ENCODE measurements around the gene PZP.

The PZP gene

DNA sequence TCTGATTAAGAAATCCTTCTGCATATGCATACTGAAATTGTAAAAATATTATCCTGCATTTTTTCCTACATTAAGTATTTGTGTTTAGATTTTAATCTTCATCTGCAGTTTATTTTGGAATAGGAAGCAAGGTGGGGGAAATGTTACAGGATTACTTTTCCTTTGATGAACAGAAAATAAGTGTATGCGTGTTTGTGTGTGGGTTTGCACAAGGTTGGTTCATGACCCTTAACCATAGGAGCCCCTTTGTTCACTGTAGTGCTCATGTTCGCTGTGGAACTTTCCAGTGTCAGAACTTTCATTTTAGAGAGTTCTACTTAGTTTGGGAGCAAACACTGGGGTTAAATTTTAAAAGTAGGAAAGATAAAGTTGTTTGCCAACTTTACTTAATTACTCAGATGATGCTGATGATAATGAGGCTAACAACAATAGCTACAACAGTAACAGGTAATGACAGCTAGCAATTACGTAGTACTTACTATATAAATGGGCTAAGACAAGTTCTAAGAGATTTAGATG, 86.0 kb downstream of the PZP start:
- DNase-seq, result no peak

DNA sequence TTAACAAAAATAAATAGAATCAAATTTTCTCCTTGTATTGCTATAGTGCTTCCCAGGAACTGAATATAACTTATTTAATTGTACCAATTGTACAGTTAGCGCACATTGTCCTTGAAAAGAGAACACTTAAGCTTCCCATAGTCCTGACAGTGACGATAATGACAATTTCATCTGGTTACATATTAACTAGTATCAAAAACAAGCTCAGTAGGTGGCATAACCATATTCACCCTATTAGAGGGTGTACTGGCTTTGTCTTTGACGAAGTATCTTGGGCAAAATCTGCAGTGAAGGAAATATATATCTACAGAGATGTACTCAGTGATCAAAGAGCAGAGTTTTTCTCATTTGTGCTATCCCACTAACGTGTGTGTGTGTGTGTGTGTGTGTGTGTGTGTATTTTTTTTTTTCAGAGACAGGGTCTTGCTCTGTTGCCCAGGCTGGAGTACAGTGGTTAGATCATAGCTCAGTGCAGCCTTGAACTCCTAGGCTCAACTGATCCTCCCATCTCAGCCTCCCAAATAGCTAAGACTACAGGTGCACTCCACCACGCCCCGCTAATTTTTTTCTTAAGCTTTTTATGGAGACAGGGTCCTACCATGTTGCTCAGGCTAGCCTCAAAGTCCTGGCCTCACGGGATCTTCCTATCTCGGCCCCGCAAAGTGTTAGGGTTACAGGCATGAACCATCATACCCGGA, 87.6 kb downstream of the PZP start:
- no peak for DNase-seq

DNA sequence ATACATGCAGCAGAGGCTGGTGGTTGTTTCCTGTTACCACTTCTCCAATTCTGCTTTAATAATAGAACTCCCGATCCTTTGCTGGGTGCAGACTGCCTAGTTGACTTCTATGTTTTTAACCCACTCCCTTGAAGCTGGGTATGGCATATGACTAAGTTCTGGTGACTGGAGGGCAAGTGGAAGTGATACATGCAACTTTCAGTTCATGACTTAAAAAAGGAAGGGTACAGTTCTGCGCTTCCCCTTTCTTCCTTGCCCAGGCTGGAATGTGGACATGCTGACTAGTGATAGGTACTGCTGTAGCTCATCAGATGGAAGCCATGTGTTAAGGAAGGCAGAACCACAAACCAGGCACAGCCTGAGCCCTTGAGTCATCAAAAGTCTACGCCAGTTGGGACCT, 90.0 kb downstream of the PZP start:
- no peak for DNase-seq

DNA sequence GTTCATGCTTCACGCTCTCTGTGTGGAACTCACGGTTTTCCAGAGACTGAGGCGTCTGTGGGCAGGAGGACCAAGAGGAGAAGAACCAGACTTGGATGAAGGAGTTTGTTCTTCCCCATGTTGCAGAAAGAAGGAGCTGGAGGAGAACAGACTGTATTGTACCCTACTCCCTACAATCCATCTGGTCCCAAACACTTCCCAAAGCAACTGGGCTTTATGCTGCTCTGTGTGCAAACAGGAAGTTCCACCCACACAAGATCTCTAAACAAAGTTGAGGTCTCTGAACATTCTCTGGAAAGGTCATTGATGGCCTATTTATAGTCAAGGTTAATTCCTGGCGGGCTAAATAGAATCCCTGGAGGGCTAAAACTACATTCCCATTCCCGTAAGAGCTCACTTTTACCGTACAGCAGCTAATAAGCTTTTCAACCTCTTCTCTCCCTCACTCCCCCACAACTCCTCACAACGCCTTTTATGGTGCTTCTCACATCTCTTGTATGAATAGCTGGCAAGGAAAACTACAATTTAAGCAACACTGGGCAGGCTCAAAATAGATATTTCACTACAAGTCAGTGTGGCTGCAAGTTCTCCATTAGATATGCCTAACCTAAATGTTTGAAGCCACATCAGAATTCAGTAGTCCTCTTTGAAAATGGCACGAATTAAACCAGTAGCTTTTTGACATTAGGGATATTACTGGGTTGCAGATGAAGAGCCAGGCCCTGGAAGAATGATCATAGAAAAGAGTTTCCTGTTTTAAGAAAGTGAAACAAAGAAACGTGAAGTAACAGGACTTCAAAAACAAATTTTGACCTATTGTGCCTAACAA, 92.2 kb downstream of the PZP start, which contains the start of gene A2M:
Gene A2M (minus strand): TSS at position 189 of the 829 bp plus-strand sequence. CDS start 70 bp downstream, at position 119.
- DNase-seq, result no peak

DNA sequence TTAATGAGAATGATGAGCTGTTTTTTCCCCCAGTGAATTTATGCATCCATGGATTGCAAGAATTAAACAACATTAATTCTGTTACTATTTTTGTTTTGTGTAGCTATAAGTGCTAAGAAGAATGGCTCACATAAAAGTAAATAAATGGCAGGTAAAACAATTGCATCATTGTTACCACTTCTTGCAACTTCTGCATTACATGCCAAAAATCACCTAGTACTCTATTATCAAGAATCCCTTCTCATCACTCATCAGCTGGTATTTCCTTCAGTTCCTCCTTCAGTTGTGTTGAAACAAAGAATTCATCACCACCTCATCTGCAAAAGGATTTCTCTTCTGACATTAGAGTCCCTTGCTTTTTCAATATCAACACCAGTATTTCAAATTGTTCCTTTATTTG, 93.2 kb downstream of the PZP start:
- DNase-seq, result no peak

DNA sequence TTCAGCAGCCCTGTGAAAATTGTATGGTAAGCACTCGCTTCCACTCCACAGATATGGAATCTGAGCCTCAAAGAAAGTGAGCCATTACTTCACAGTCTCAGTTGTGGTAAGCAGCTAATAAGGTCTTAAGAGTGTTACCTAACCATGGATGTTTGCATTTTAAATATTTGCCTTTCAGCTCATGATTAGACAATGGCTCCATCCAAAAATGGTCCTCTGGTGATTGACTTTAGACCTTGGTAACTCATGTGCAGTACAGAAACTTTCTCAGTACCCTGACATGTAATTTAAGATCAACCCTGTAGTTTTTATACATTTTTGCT, 94.2 kb downstream of the PZP start:
- no peak for DNase-seq

DNA sequence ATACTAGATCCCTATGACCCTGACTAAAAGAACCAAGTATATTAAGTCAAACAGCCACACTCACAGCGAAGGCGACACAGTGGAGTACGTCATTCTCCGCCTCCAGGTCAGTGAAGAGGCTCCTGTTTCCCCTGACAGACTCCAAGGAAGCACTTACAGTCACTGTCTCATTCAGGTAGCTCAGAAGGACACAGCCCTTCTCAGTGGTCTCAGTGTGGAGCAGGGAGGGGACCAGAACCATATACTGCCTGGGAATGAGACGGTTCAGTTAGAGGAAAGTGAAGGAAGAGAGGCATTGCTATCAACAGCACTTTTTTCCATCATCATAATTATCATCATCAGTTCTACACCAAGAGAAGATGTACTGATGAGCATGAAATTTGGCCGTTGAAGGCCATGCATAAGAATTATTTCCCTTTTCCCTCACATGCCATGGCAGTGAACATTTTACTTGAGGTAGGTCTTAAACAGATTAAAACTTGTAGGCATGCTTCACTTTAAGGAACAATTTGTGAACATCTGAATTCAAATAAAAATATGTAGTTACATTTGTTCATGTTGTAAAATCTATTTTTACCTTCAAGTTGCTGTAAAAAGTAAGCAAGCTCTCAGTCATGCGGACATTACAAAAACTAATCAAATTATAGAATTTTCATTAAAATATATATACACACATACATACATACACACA, 94.8 kb downstream of the PZP start:
- no peak for DNase-seq

DNA sequence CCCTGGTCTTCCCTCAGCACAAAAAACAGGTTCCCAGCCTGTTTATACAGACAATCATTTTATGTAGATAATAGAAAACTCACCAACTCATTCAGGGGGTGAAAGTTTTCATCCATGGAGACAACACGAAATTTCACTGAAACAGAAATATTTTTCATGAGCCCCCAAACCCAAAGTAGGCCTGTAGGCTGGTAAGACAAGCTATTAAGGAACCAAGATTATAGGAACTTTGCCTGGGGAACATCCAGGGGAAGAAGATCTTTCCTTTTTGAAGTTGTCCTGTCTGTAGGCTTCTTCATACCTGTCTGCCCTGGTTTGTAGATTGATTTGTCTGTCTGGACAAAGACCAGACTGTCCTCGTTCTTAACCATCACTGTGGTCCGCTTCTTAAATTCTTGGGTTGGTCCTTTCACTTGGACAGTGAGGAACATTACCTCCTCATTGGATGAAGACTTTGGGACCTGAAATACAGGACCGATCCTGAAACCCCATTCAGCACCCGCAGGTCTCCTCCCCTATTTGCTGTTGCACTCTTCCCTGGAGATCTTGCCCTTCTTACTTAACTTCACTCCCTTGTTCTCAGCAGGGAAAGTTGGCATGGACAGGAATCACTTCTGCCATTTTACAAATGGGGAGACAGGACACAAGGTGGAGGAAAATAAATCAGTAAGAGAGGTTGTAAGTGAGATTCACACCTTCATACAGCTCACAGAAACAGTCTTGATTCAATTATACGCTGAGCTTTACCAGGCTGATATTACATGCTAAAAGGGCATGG, 95.9 kb downstream of the PZP start:
- no peak for DNase-seq

DNA sequence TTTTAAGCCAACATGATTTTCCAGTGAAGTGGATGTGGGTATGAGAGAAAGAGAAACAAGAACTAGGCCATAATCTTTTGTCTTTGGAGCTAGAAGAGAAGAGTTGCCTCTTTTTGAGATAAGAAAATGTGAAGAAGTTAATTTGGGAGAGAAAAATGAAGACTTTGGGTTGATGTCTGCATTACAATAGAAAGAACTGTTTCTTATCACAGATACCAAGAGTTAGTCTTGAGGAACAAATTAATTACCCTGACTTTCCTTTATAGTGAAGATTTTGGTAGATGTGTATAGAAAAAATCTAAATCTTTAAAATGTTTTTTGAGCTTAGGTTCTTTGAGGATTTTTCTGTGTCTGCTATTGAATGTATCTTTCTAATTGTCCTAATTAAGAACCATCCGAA, 96.7 kb downstream of the PZP start:
- DNase-seq, result no peak

DNA sequence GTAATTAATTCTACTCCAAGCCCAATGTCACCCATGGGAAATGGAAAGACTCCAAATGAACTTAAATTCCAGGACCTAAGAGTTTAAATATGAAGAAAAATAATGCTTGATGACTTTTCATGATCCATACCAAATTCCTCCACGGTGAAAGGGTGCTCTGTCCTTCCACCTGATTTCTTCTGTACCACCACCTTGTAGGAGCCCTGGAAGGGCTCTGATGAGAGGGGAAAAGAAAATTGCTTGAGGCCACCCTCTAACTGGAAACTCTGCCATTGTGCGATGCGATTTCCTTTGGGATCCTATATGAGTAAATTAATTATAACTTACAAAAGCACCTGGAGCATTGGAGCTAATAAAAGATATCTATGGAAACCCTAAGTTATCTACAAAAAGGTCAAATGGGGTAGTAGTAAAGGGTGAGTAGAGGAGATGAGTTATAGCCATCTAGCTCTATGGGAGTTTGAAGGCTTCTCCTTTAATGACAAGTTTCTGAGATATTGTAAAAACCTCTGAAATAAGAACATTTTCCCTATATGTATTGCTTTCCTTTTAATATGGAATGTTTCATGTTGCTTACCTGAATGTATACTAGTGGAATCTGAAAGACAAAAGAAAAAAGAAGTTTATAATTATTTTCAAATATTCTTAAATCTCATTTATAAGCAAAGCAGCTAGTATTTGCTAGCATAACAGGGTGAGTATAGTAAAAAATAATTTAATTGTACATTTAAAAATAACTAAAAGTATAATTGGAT, 98.3 kb downstream of the PZP start:
- no peak for DNase-seq

DNA sequence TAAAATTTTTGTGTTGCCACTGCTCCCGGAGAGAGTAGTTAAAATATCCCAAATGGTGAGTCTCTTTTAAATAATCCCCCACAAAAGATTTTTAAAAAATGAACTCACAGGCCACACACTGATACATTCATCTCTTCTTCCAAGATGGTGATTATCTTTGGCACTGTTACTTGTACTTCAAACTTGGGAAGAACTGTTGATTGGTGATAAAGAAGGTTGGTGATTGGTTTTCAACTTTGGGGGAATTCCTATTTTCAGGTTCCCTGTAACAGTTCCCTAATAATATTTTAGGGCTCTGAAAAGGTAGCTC, 99.0 kb downstream of the PZP start:
- no peak for DNase-seq

DNA sequence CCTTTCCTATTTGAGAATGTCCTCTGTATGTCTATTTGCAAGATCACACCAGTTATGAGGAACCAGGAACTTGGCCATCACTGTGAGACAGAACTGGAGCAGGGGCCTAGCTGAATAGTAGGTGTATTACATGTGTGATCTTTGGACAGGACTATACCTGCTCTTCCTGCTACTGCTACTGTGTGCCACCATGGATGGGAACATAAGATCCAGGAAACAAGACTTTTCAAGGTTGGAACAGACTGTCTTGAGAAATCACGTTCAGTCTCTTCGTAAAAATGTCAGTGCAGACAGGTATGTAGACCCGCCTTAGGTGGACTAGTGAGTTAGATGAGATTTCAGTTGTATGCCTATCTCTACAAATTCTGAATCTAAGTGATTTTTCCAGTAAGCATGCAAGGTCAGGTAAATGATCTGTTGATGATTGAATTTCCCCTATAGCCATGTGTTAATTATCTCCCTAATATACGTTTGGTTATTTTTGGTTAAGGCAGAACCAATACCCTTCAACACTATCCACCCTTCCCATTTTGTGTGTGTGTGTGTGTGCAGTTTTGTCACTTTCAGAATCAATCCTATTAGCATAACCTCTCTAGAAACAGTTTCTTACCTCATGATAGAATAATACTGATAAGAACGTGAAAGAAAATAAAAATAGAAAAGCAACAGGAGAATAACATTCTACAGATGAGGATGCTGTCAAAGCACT, 99.5 kb downstream of the PZP start:
- DNase-seq, result no peak

DNA sequence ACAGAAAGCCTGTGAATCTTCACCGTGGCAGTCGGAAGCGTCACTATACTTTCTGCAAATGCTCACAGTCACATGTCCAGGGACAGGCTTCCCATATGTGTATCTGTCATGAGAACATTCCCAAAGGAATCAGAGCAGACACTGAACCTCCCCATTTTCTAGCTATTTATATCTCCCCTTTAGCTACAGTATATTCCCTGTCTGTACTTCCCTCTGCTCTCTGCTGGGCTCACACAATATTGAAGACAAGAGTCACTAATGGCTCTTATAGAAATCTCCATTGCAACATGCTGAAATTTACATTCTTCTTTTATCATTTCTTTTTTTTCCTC, 100.7 kb downstream of the PZP start:
- DNase-seq, result no peak

DNA sequence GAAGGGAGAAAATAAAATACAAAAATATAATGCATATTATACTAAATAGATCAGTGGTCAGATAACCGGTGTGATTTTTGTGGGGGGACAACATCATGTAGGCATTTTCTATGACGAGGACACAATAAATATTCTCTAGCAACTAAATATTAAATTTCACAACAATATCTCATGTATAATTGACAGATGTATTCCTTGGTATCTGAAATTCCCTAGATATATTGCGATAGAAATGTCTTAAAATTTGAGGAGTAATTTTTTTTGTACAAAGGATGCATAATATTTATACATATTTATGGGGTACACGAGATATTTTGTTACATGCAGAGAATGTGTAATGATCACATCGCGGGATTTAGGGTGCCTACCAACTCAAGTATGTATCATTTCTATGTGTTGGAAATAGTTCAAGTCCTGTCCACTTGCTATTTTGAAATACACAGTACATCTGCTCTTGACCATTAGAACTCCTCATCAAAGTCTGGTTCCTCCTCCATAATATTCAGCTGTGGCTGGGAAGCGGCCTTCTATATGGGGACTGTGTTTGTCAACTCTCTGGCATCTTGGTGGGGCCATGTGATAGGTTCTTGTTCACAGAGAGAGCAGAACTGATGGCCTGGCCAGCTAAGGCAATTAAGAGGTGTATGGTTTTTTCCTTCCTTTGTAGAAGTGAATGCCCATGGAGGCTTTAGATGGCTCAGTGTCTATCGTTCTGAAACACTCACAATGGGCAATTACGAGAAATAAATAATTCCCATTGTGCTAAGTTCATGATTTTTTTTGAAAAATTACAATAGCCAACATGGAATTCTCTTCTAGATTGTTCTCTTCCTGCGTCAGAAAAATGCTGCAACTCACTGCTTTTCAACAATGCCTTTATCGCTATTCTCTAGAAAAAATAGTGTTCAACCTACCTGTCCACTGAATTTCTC, 101.3 kb downstream of the PZP start:
- no peak for DNase-seq

DNA sequence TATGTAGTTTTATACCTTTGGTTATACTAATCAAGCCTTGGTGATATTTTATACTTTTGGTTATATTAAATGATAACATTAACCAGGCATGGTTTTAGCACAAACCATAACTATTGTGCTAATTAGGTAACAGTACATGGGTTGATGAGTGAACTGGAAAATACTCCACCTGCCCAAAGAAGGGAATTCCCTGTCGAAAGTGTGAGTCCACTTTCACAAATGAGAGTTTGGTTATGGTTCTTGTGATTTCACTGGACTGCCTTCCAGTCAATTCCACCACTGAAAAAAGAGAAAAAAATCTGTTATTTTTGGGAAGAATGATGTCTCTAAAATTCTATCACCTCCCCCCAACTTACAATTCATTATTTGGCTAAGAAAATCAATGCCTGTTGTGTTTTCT, 102.1 kb downstream of the PZP start:
- no peak for DNase-seq

DNA sequence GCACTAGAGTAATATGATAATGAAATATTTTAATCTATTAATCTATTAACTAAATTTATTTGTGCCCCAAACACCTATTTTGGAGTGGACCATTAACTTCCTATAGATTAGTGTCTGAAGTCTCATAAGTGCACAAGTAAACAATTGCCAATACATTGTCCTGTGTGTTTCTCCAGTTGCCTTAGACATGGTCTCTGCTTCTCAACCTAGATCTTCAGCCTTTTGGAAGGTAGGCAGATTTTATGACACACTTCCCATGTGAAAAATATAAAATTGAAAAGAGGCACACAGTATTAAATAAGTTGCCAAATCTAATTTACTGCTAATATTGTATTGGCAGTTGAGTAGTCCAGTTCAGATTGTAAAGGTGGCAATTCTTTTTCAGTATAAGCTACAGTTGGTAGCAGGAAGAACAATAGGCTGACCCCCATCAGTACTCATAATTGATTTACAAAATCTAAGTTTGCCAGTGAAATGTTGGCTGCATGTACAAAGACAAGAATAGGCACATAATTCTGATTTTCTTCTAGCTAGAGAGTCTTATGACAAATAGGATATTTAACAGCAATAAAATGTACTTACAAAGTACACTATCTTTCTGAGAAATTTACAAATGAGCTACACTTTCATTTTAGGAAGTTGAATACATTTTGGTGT, 103.3 kb downstream of the PZP start:
- no peak for DNase-seq

DNA sequence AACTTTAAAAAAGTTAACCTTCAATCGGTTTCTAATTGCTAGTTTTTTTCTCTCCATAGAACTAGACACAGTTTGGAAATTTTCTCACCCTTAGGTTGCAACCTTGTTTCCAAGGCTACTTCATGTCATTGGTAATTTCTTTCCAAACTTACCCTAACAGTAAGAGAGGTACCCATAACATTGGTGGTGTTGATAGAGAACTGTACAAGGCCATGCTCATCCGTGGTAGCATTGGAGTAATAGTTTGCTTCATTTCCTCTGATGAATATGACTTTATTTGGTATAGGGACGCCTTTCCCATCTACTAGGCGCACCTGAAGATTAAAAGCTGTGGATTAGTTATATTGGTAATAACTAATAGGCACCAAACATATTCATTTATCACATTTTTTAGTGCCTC, 104.1 kb downstream of the PZP start:
- DNase-seq, result no peak

DNA sequence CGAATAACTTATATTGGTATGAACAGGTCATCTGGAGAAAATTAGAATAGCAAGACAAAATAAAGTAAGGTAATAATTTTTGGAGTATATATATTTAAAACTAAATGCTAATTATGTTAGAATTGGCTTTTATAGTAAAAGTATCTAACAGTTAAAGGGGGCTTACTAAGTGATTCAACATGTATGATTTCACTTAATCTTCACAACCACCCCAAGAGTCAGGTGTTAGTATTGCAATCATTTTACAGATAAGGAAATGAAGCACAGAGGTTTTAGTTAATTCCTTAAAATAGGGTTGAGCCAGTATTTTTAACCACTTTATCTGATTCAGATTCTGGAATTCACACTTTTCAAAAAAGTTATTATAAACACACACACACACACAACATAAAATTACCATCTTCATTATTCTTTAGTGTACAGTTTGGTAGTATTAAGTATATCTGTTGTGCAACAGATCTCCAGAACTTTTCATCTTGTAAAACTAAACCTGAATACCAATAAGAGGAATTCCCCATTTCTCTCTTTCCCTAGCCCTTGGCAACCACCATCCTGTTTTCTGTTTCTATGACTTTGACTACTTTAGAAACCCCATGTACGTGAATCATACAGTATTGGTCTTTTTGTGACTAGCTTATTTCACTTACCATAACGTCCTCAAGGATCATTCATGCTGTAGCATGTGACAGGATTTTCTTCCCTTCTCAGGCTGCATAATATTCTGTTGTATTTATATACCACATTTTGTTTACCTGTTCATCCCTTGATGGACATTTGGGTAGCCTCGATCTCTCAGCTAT, 104.9 kb downstream of the PZP start:
- no peak for DNase-seq

DNA sequence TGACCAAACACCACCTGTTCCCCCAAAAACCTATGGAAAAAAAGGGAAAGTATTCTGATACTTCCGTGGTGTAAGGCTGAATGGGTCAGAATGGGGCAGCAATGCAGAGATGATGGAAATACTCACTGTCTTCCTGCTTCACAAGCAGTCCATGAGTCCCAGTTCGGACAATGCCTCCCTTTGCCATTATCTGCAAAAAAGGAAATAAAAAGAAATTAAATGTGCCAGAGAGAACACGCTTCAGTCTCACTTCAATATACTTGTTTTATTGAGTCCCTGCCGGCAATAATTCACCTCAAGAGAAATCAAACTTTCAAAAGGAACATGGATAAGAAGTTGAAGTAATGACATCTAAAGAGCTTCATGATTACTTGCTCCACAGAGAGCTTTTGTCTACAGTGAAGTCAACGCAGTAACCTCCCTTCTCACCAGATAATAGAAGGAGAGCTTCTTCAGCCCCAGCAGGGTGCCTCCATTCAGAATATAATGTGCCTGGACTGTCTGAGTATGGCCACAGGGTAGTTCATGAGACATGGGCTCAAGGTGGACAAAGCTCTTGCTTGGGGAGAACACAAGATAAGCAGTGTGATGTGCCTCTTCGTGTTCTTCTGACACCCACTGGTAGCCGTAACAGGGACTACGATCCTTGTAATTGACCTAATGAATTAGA, 107.0 kb downstream of the PZP start:
- DNase-seq, result no peak
